ENCODE results near the gene ENAM. TPM values are rescaled to one million over a fixed set of nuclear protein-coding genes. Genes with fewer than 3 reads are reported as not detected.

Gene ENAM
- total RNA-seq, 1 experiment from 2014 or later, result not detected

GRCh38 chr4:70589785-70590184 lies 38.8 kb upstream of the ENAM start:
- in situ Hi-C loops (cut with HindIII; ENCODE audit: low pct_unique_long_range_greater_than_20kb, low sequenced_read_pairs), result no loop called here
- intact Hi-C loops (cut with micrococcal nuclease; ENCODE audit: unreplicated experiment), result no loop called here
- TF ChIP-seq REST (IDR thresholded peaks at IDR 0.05; ENCODE audit: insufficient read depth in 1 of 2, low read depth in 2 of 2, low read length in 1 of 2), result no peak
- no peak for TF ChIP-seq POLR2AphosphoS5 (IDR thresholded peaks at IDR 0.05; ENCODE audit: low read depth, low read length)
- TF ChIP-seq, protein P1, sequence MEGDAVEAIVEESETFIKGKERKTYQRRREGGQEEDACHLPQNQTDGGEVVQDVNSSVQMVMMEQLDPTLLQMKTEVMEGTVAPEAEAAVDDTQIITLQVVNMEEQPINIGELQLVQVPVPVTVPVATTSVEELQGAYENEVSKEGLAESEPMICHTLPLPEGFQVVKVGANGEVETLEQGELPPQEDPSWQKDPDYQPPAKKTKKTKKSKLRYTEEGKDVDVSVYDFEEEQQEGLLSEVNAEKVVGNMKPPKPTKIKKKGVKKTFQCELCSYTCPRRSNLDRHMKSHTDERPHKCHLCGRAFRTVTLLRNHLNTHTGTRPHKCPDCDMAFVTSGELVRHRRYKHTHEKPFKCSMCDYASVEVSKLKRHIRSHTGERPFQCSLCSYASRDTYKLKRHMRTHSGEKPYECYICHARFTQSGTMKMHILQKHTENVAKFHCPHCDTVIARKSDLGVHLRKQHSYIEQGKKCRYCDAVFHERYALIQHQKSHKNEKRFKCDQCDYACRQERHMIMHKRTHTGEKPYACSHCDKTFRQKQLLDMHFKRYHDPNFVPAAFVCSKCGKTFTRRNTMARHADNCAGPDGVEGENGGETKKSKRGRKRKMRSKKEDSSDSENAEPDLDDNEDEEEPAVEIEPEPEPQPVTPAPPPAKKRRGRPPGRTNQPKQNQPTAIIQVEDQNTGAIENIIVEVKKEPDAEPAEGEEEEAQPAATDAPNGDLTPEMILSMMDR (IDR thresholded peaks at IDR 0.05), result no peak
- TF ChIP-seq TCF7L2 (IDR thresholded peaks at IDR 0.05; ENCODE audit: low read depth, low read length), result no peak
- no peak for TF ChIP-seq SIN3A (IDR thresholded peaks at IDR 0.05; ENCODE audit: borderline replicate concordance, insufficient read depth, low read depth, low read length)
- Histone ChIP-seq H3K4me1 (ENCODE audit: control insufficient read depth, insufficient read depth, low read length) (no peaks in the 10 kb centered on the region), H3K27ac (ENCODE audit: low read length) (no peak overlapping the region), H3K4me3 (ENCODE audit: low read depth in 2 of 2, low read length in 2 of 2) (no peak overlapping the region), H3K36me3 (ENCODE audit: control insufficient read depth, insufficient read depth, low read length) (no peaks in the 10 kb centered on the region), H3K9me3 (ENCODE audit: control insufficient read depth, insufficient read depth, low read depth, low read length) (no peaks in the 10 kb centered on the region), H3K27me3 (ENCODE audit: control insufficient read depth, insufficient read depth, low read length) (no peaks in the 10 kb centered on the region)
- DNase-seq (ENCODE audit: low read depth, low spot score), result no peak
- no TSS peak for BruUV-seq (replicated peaks)
- CTCF ChIA-PET, result no interaction called here
- POLR2A ChIA-PET, result no interaction called here
- ATAC-seq, result no peak

GRCh38 chr4:70591955-70592582 lies 36.5 kb upstream of the ENAM start, which contains the start of gene AMBN:
Gene AMBN, plus strand, starts transcription at chr4:70592256. Its CDS starts 103 bp downstream, at chr4:70592359.
- no peaks in the 10 kb centered on the region for H3K36me3 ChIP-seq (ENCODE audit: control insufficient read depth, insufficient read depth, low read length)
- BruUV-seq (replicated peaks), result no TSS peak
- H3K4me3 ChIP-seq (ENCODE audit: low read depth in 2 of 2, low read length in 2 of 2), result no peak within 1 kb of the TSS
- in situ Hi-C loops (cut with HindIII; ENCODE audit: low pct_unique_long_range_greater_than_20kb, low sequenced_read_pairs) (no loop called here), intact Hi-C loops (cut with micrococcal nuclease; ENCODE audit: unreplicated experiment) (no loop called here)
- no peaks in the 10 kb centered on the region for H3K4me1 ChIP-seq (ENCODE audit: control insufficient read depth, insufficient read depth, low read length)
- CTCF ChIA-PET, result no interaction called here
- TF ChIP-seq, protein P1 (IDR thresholded peaks at IDR 0.05), result no peak
- no peak for TF ChIP-seq TCF7L2 (IDR thresholded peaks at IDR 0.05; ENCODE audit: low read depth, low read length)
- no peak for TF ChIP-seq REST (IDR thresholded peaks at IDR 0.05; ENCODE audit: insufficient read depth in 1 of 2, low read depth in 2 of 2, low read length in 1 of 2)
- TF ChIP-seq SIN3A (IDR thresholded peaks at IDR 0.05; ENCODE audit: borderline replicate concordance, insufficient read depth, low read depth, low read length), result no peak
- TF ChIP-seq POLR2AphosphoS5 (IDR thresholded peaks at IDR 0.05; ENCODE audit: low read depth, low read length), result no peak
- no peak for ATAC-seq
- H3K9me3 ChIP-seq (ENCODE audit: control insufficient read depth, insufficient read depth, low read depth, low read length), result no peaks in the 10 kb centered on the region
- no peaks in the 10 kb centered on the region for H3K27me3 ChIP-seq (ENCODE audit: control insufficient read depth, insufficient read depth, low read length)
- DNase-seq (ENCODE audit: low read depth, low spot score), result no peak
- H3K27ac ChIP-seq (ENCODE audit: low read length), result no peak within 1 kb of the TSS
- POLR2A ChIA-PET, result no interaction called here

All from Panc1 (cell line).